SK-N-SH (cell line): ENCODE results near the gene SPTLC1. TPM values are rescaled to one million over a fixed set of nuclear protein-coding genes. Genes with fewer than 3 reads are reported as not detected.

Experiments
- CTCF ChIA-PET: fragments of 300-600, 350-600 bp; formaldehyde crosslinking; extraction: SDS; loops from one replicate; lab custom pipeline; 2021; lab: Yijun Ruan, JAX
- POLR2A ChIA-PET: fragments of 350-600 bp; sonication (Branson Sonifier 250); formaldehyde crosslinking; extraction: SDS; loops from one replicate; lab custom pipeline; 2020; ENCODE audit warnings: antibody characterized with exemption, inconsistent platforms; lab: Yijun Ruan, JAX
- DNase-seq: peaks from one replicate; pipeline ENCODE4 v3.0.0; 2012
- H2AFZ ChIP-seq: fragments of 200-600 bp; sonication (generic); 2 replicates; pipeline ENCODE4 v1.8.1; 2016; ENCODE audit warnings: antibody characterized with exemption, mild to moderate bottlenecking, low read depth
- H3F3A ChIP-seq: fragments of 200-600 bp; sonication (generic); replicated peaks from 2 replicates; pipeline ENCODE3; 2016; ENCODE audit warnings: antibody characterized with exemption, mild to moderate bottlenecking; ENCODE audit not compliant: insufficient read depth
- H3K27ac ChIP-seq, 2 experiments: fragments of 200-500 bp in 1 of 2; fragments of 200-600 bp in 1 of 2; sonication (Bioruptor generic) in 1 of 2; sonication (generic), shearing (Covaris generic) in 1 of 2; 2 replicates each; pipeline versions ENCODE4 v1.5.1 to v1.6.1; 2014 to 2016; ENCODE audit warnings: low read depth in 2 of 2, inconsistent platforms in 1 of 2, low read length in 1 of 2, mild to moderate bottlenecking in 1 of 2, mixed read lengths in 1 of 2
- H3K27me3 ChIP-seq: fragments of 200-600 bp; sonication (generic), shearing (Covaris generic); 2 replicates; pipeline ENCODE4 v1.6.1; 2016; ENCODE audit warnings: mixed run types; ENCODE audit not compliant: insufficient read depth
- H3K36me3 ChIP-seq, 2 experiments: fragments of 200-500 bp in 1 of 2; fragments of 200-600 bp in 1 of 2; sonication (Bioruptor generic) in 1 of 2; sonication (generic) in 1 of 2; replicated peaks in 1 of 2; 2 replicates each; pipeline versions ENCODE3 to v1.5.1; 2014 to 2016; ENCODE audit warnings: low read length in 1 of 2, mild to moderate bottlenecking in 1 of 2; ENCODE audit not compliant: insufficient read depth in 2 of 2, control insufficient read depth in 1 of 2
- H3K4me1 ChIP-seq, 2 experiments: fragments of 200-500 bp in 1 of 2; fragments of 200-600 bp in 1 of 2; sonication (Bioruptor generic) in 1 of 2; sonication (generic), shearing (Covaris generic) in 1 of 2; 2 replicates each; pipeline versions ENCODE4 v1.5.1 to v1.6.1; 2014 to 2016; ENCODE audit warnings: low read depth in 1 of 2, low read length in 1 of 2, mixed run types in 1 of 2; ENCODE audit not compliant: insufficient read depth in 2 of 2, control insufficient read depth in 1 of 2
- H3K4me2 ChIP-seq: fragments of 200-600 bp; sonication (generic), shearing (Covaris generic); 2 replicates; pipeline ENCODE4 v1.6.1; 2017; ENCODE audit warnings: mixed run types
- H3K4me3 ChIP-seq, 2 experiments: fragments of 200-500 bp in 1 of 2; fragments of 200-600 bp in 1 of 2; sonication (Bioruptor generic) in 1 of 2; sonication (generic), shearing (Covaris generic) in 1 of 2; 2 replicates each; pipeline versions ENCODE4 v1.5.1 to v1.8.1; 2014 to 2016; ENCODE audit warnings: low read depth in 2 of 2, inconsistent platforms in 1 of 2, low read length in 1 of 2, mild to moderate bottlenecking in 1 of 2, mixed read lengths in 1 of 2, moderate library complexity in 1 of 2
- H3K79me2 ChIP-seq: fragments of 200-600 bp; sonication (generic); 2 replicates; pipeline ENCODE4 v1.8.1; 2017; ENCODE audit warnings: mild to moderate bottlenecking; ENCODE audit not compliant: insufficient read depth
- H3K9ac ChIP-seq: fragments of 200-600 bp; sonication (generic); 2 replicates; pipeline ENCODE4 v1.6.1; 2017; ENCODE audit warnings: mixed run types
- H3K9me2 ChIP-seq: fragments of 200-600 bp; sonication (generic); 2 replicates; pipeline ENCODE4 v1.6.1; 2017; ENCODE audit warnings: mixed run types
- H3K9me3 ChIP-seq: fragments of 200-600 bp; sonication (generic); 2 replicates; pipeline ENCODE4 v1.6.1; 2017; ENCODE audit warnings: mixed run types, mild to moderate bottlenecking, moderate library complexity
- H4K20me1 ChIP-seq: fragments of 200-600 bp; sonication (generic); 2 replicates; pipeline ENCODE4 v1.6.1; 2017; ENCODE audit warnings: mild to moderate bottlenecking, mixed run types; ENCODE audit not compliant: insufficient read depth
- EZH2phosphoT487 ChIP-seq: fragments of 200-600 bp; sonication (generic); IDR thresholded peaks from 2 replicates; pipeline ENCODE4 v1.6.1; 2017; ENCODE audit warnings: low read depth, mixed run types, mild to moderate bottlenecking, antibody characterized with exemption, moderate library complexity, borderline replicate concordance
- FOSL2 ChIP-seq: IDR thresholded peaks from 2 replicates; pipeline ENCODE4 v1.4.0; 2012; ENCODE audit warnings: low read depth, mild to moderate bottlenecking, moderate library complexity, borderline replicate concordance
- FOXJ3 ChIP-seq: sonication (generic); formaldehyde crosslinking; IDR thresholded peaks from 2 replicates; pipeline ENCODE4 v1.5.1; 2020; ENCODE audit warnings: mild to moderate bottlenecking, missing genetic modification reagents
- GATA2 ChIP-seq: sonication (generic); formaldehyde crosslinking; IDR thresholded peaks from 2 replicates; pipeline ENCODE4 v1.5.0; 2020; ENCODE audit warnings: mild to moderate bottlenecking, missing genetic modification reagents
- JUND ChIP-seq: IDR thresholded peaks from 2 replicates; pipeline ENCODE4 v1.4.0; 2012
- MEF2A ChIP-seq: IDR thresholded peaks from 2 replicates; pipeline ENCODE4 v1.4.0; 2012; ENCODE audit warnings: low read depth, borderline replicate concordance
- MXI1 ChIP-seq: IDR thresholded peaks from 2 replicates; pipeline ENCODE4 v1.6.1; 2012; ENCODE audit warnings: mild to moderate bottlenecking, low read depth, low read length, improper control_type of control experiment
- NFIC ChIP-seq: IDR thresholded peaks from 2 replicates; pipeline ENCODE4 v1.4.0; 2012; ENCODE audit warnings: borderline replicate concordance
- SMC3 ChIP-seq: IDR thresholded peaks from 2 replicates; pipeline ENCODE4 v1.6.1; 2012; ENCODE audit warnings: low read depth, low read length, improper control_type of control experiment
- TAF1 ChIP-seq: IDR thresholded peaks from 2 replicates; pipeline ENCODE4 v1.6.1; 2012; ENCODE audit warnings: low read depth, mild to moderate bottlenecking, low read length, moderate library complexity, borderline replicate concordance
- TCF12 ChIP-seq: IDR thresholded peaks from 2 replicates; pipeline ENCODE4 v1.4.0; 2012
- WGBS: methylation state at CpG from one replicate; pipeline ENCODE4 v1.1.6; 2017; ENCODE audit warnings: low lambda C conversion rate; 5-methylcytosine and 5-hydroxymethylcytosine counted together
- polyA plus RNA-seq, 3 experiments: library from polyadenylated mRNA; depleted of rRNA; stranded (reverse); fragments of >200 nt; gene quantifications; 2 replicates each; pipeline ENCODE4 v1.2.3, GENCODE V29; 2012
- TF ChIP-seq, protein P1 (sequence below): IDR thresholded peaks from 2 replicates; pipeline ENCODE4 v1.4.0; 2012; ENCODE audit warnings: low read depth, borderline replicate concordance
- TF ChIP-seq, protein P2 (sequence below): IDR thresholded peaks from 2 replicates; pipeline ENCODE4 v1.6.1; 2012; ENCODE audit warnings: mild to moderate bottlenecking, low read depth, low read length, moderate library complexity
- TF ChIP-seq, protein P3 (sequence below): fragments of 150-350 bp; IDR thresholded peaks from 2 replicates; pipeline ENCODE4 v1.6.1; 2017; ENCODE audit warnings: antibody characterized with exemption, low read length, low read depth, borderline replicate concordance
- TF ChIP-seq, protein P4 (sequence below): IDR thresholded peaks from 2 replicates; pipeline ENCODE4 v1.4.0; 2012; ENCODE audit warnings: low read depth, borderline replicate concordance

Gene SPTLC1
- polyA plus RNA-seq, 1 of the 3 experiments (the other 2 are of a cell fraction): 53.9 TPM

DNA sequence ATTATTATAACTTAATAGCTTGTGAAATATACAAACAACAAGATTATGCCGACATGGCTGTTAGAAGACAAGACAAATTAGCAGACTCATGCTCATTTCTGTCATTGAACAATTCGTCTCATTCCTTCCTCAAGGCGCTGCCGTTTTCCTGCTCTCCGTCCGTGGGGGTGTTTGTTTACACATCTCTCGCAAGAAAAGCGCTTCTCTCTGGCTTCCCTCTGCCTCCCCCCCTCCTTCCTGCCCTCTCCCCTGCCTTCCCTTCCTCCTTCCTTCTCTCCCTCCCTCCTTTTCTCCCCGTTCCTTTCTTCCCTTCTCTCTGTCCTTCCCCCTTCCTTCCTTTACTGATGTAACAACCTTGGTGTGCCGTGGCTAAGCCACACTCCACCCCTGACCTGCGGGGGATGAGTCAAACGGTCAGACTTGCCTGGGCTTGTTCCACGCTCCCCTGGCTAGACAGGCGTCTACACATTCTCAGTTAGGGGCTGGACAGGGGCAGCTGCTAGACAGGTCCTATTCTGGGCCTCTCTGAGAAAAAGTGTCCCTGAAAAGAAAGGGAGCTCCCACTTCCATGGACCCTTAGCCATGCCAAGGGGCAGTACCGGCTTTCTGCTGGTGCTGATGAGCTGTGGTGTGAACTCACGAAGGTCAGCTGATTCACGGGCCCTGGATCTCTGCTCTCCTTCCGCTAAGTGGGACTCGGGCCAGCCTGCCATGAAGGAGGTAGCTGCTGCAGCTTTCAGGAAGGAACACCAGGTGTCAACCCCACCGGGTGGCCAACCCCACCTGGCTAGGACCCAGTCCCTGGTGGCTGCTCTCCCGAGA lies 32.0 kb upstream of the SPTLC1 start:
- 60% methylated on average over 17 of the region's 21 CpGs for WGBS
- TF ChIP-seq SMC3 (no peak), EZH2phosphoT487 (no peak), JUND (no peak; the same call in 1 of the 2 replicates), GATA2 (CRISPR knock-in tag) (no peak), NFIC (no peak), MXI1 (no peak), TCF12 (0 out of 2 replicates have a peak, but pooled peaks have one; percentile 36), FOXJ3 (no peak), MEF2A (no peak), FOSL2 (peak; percentile 24; the same call in 1 of the 2 replicates), TAF1 (0 out of 2 replicates have a peak, but pooled peaks have one; percentile 40)
- TF ChIP-seq, protein P1, sequence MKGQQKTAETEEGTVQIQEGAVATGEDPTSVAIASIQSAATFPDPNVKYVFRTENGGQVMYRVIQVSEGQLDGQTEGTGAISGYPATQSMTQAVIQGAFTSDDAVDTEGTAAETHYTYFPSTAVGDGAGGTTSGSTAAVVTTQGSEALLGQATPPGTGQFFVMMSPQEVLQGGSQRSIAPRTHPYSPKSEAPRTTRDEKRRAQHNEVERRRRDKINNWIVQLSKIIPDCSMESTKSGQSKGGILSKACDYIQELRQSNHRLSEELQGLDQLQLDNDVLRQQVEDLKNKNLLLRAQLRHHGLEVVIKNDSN: no peak
- TF ChIP-seq, protein P2, sequence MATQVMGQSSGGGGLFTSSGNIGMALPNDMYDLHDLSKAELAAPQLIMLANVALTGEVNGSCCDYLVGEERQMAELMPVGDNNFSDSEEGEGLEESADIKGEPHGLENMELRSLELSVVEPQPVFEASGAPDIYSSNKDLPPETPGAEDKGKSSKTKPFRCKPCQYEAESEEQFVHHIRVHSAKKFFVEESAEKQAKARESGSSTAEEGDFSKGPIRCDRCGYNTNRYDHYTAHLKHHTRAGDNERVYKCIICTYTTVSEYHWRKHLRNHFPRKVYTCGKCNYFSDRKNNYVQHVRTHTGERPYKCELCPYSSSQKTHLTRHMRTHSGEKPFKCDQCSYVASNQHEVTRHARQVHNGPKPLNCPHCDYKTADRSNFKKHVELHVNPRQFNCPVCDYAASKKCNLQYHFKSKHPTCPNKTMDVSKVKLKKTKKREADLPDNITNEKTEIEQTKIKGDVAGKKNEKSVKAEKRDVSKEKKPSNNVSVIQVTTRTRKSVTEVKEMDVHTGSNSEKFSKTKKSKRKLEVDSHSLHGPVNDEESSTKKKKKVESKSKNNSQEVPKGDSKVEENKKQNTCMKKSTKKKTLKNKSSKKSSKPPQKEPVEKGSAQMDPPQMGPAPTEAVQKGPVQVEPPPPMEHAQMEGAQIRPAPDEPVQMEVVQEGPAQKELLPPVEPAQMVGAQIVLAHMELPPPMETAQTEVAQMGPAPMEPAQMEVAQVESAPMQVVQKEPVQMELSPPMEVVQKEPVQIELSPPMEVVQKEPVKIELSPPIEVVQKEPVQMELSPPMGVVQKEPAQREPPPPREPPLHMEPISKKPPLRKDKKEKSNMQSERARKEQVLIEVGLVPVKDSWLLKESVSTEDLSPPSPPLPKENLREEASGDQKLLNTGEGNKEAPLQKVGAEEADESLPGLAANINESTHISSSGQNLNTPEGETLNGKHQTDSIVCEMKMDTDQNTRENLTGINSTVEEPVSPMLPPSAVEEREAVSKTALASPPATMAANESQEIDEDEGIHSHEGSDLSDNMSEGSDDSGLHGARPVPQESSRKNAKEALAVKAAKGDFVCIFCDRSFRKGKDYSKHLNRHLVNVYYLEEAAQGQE: peak; percentile 61; the same call in 1 of the 2 replicates
- TF ChIP-seq, protein P3, sequence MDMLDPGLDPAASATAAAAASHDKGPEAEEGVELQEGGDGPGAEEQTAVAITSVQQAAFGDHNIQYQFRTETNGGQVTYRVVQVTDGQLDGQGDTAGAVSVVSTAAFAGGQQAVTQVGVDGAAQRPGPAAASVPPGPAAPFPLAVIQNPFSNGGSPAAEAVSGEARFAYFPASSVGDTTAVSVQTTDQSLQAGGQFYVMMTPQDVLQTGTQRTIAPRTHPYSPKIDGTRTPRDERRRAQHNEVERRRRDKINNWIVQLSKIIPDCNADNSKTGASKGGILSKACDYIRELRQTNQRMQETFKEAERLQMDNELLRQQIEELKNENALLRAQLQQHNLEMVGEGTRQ: no peak
- TF ChIP-seq, protein P4, sequence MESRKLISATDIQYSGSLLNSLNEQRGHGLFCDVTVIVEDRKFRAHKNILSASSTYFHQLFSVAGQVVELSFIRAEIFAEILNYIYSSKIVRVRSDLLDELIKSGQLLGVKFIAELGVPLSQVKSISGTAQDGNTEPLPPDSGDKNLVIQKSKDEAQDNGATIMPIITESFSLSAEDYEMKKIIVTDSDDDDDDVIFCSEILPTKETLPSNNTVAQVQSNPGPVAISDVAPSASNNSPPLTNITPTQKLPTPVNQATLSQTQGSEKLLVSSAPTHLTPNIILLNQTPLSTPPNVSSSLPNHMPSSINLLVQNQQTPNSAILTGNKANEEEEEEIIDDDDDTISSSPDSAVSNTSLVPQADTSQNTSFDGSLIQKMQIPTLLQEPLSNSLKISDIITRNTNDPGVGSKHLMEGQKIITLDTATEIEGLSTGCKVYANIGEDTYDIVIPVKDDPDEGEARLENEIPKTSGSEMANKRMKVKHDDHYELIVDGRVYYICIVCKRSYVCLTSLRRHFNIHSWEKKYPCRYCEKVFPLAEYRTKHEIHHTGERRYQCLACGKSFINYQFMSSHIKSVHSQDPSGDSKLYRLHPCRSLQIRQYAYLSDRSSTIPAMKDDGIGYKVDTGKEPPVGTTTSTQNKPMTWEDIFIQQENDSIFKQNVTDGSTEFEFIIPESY: no peak
- CTCF ChIA-PET: interaction anchor here (1.1 to 4.2 kb wide), 3 partner anchors 8 to 96 kb away, joined by 4 to 36 read pairs (median 5); no protein-coding TSS in a partner anchor

More for the DNA sequence above, 32.0 kb upstream of the SPTLC1 start:
- Histone ChIP-seq H3F3A (peaks cover 9% of the 10 kb centered on the region), H3K4me3 (no peak overlapping the region), H3K36me3 (no peaks in the 10 kb centered on the region), H3K27ac (peak overlapping the region; percentile 52 to 65), H3K4me1 (peaks cover 17 to 21% of the 10 kb centered on the region in 2 experiments), H3K9ac (peak overlapping the region; percentile 28; the same call in 1 of the 2 replicates), H2AFZ (peak overlapping the region; percentile 63; the same call in 1 of the 2 replicates), H3K27me3 (no peaks in the 10 kb centered on the region), H3K9me2 (no peaks in the 10 kb centered on the region), H3K4me2 (peak overlapping the region; percentile 19; the same call in 1 of the 2 replicates), H3K9me3 (no peaks in the 10 kb centered on the region), H4K20me1 (no peaks in the 10 kb centered on the region), H3K79me2 (no peaks in the 10 kb centered on the region)
- POLR2A ChIA-PET: no interaction called here
- no peak for DNase-seq
